Right lobe of liver (tissue), 4 donors: ENCODE results near the gene UBE2J2.

Experiments
- CTCF ChIP-seq, 4 donors: fragments of 200-600 bp in 3 of 4; fragments of 450-650 bp in 1 of 4; IDR thresholded peaks; one replicate each; pipeline versions ENCODE4 v1.5.1 to v1.8.0; 2016 to 2022; ENCODE audit warnings: antibody characterized with exemption in 4 of 4, mild to moderate bottlenecking in 2 of 4
- POLR2A ChIP-seq: fragments of 450-650 bp; IDR thresholded peaks from one replicate; pipeline ENCODE4 v1.6.1; 2017; ENCODE audit warnings: antibody characterized with exemption, mild to moderate bottlenecking
- donor health status: DM: no; HTN: no; CAD: no.
- donor health status: DM: no; HTN: no; CAD: no.
- donor health status: DM: no; HTN: yes; CAD: no.

DNA sequence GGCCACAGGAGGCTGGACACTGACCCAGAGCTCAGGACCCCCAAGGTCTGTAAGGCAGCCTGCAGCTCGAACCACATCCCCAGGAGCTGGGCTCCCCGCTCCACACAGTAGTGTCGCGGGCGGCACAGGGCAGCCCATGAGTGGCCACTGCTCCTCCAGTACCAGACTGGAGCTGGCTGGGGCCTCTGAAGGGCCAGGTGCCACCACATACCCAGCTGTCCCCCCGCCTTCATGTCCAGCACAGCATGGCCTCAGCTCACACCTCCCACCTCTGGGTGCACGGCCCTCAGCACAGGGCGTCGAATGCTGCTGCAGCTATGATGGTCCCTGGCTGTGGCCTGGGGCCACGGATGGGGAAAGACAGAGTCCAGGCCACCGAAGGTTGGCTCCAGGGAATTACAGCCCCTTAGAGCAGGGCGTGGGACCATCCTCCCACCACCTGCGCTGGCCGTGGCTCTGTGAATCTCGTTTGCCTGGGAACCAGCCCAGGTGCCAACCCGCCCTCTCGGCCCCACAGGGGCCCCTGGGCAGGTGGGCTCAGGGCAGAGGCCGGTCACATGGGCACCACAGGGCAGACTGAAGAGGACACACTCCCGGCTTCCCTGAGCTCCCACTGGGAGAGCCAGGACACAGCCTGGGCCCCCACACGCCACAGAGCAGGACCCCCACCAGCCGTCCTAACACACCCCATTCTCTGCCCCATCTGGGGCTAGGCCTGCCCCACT is 57.6 kb downstream of the UBE2J2 start:
- TF ChIP-seq CTCF (IDR thresholded peaks at IDR 0.05) (no peak), POLR2A (no peak)
